NT2/D1 (cell line): ENCODE results near the gene WASL.
"Not testable (repeated sequence)": the region's sequence is repeated elsewhere in the genome, so short reads cannot be mapped to it uniquely, and the experiment has no call there.

ENCODE experiments used
- DNase-seq: peaks from one replicate; pipeline ENCODE4 v3.0.0-alpha.2; 2011; ENCODE audit warnings: low read depth, low spot score
- H3K27me3 ChIP-seq: 2 replicates; pipeline ENCODE4 v1.6.0; 2011; ENCODE audit warnings: mild to moderate bottlenecking; ENCODE audit not compliant: insufficient read length, insufficient read depth
- H3K36me3 ChIP-seq: 2 replicates; pipeline ENCODE4 v1.6.1; 2011; ENCODE audit warnings: mild to moderate bottlenecking, low read length, mixed read lengths; ENCODE audit not compliant: insufficient read depth, insufficient read length
- H3K4me1 ChIP-seq: 2 replicates; pipeline ENCODE4 v1.5.1; 2011; ENCODE audit not compliant: insufficient read depth, insufficient read length
- H3K4me3 ChIP-seq: 2 replicates; pipeline ENCODE4 v1.5.1; 2011; ENCODE audit warnings: low read depth; ENCODE audit not compliant: insufficient read length
- H3K9ac ChIP-seq: 2 replicates; pipeline ENCODE4 v1.6.0; 2011; ENCODE audit warnings: low read depth; ENCODE audit not compliant: insufficient read length
- H3K9me3 ChIP-seq: 2 replicates; pipeline ENCODE4 v1.5.1; 2011; ENCODE audit warnings: mild to moderate bottlenecking, low read length; ENCODE audit not compliant: insufficient read depth
- SUZ12 ChIP-seq: IDR thresholded peaks from 2 replicates; pipeline ENCODE4 v1.6.1; 2011; ENCODE audit not compliant: insufficient read length, insufficient read depth; ENCODE audit errors: extremely low read depth
- YY1 ChIP-seq: IDR thresholded peaks from 2 replicates; pipeline ENCODE4 v1.6.1; 2011; ENCODE audit not compliant: insufficient read length, insufficient read depth
- ZNF274 ChIP-seq: IDR thresholded peaks from 2 replicates; pipeline ENCODE4 v1.6.1; 2011; ENCODE audit warnings: mild to moderate bottlenecking, low read depth, low read length

The WASL gene

DNA sequence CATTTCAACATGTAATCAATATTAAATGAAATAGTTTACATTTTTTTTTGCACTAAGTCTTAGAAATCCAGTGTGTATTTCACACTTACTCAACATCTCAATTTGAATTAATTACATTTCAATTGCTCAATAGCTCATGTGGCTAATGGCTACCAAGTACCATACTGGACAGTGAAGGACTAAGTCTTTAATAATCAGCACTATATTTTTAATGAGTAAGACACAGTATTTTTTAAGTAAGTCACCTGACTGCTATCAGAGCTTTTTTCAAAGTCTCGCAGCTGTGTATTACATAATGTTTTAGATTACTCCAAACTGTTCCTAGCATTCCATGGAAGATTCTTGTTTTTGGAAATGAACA, 19.6 kb downstream of the WASL start:
- no peaks in the 10 kb centered on the region for H3K27me3 ChIP-seq
- H3K9ac ChIP-seq = no peak overlapping the region
- H3K36me3 ChIP-seq = peaks cover 2% of the 10 kb centered on the region
- no peaks in the 10 kb centered on the region for H3K4me1 ChIP-seq
- no peak for DNase-seq
- TF ChIP-seq YY1 (no peak), ZNF274 (no peak), SUZ12 (no peak)
- H3K9me3 ChIP-seq = peaks cover 7% of the 10 kb centered on the region; the same call in 1 of the 2 replicates
- H3K4me3 ChIP-seq = no peak overlapping the region

DNA sequence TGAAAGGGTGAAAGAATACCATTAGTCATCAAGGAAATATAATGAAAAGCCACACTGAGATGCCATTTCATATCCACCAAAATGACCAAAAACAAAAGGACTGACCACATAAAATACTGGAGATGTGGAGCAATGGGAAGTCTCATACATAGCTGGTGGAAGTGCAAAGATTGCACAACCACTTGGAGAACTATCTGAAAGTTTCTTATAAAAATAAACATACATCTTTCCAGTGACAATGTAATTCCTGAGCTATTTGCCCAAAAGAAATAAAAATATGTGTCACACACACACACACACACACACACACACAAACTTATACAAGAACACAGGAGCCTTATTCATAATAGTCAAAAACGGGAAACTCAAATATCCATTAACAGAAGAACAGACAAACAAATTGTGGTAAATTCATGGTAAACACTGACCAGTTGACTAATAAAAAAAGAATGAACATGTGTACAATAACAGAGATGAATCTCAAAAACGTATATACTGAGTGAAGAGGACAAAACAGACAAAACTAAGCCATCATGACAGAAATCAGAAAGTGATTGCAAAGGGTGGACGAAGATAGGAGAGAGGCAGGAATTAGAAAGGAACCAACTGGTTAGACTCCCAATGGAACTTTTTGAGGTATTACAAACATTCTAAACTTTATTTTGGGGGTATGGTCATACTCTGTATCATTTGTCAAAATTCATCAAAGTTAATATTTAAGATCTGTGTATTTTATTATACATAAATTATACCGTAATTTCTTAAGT, 21.5 kb downstream of the WASL start:
- Histone ChIP-seq H3K4me1 (no peaks in the 10 kb centered on the region), H3K9me3 (no peaks in the 10 kb centered on the region), H3K9ac (no peak overlapping the region), H3K27me3 (no peaks in the 10 kb centered on the region), H3K36me3 (peaks cover 2% of the 10 kb centered on the region), H3K4me3 (no peak overlapping the region)
- DNase-seq = no peak
- no peak for TF ChIP-seq SUZ12
- no peak for TF ChIP-seq ZNF274
- TF ChIP-seq YY1 = no peak

DNA sequence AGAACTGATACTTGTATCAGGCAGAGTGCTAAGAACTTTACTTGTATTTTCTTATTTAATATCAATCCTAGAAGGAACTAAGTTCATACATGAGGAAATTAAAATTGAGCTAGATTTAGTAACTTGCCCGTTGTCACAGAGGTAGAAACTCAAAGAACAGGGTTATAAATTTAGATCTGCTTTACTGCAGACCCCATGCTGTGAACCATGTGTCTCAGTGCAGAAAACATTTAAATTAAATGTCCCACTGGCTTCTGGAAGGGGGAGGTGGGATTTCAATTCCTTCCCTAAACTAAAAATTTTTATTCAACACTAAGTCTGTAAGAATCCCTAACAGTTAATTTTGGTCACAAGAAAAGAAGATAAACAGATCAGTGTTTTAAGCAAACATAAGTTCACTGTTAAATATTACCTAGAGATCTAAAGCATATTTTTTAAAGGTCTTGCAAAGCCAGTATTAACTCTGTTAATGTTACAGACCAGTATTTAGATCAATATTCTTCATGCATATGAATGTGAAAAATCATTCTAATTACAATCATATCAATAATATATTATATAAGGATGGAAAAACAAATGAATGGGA, 23.1 kb downstream of the WASL start:
- DNase-seq = no peak
- Histone ChIP-seq H3K36me3 (peaks cover 2% of the 10 kb centered on the region), H3K4me3 (no peak overlapping the region), H3K9ac (no peak overlapping the region), H3K9me3 (no peaks in the 10 kb centered on the region), H3K27me3 (no peaks in the 10 kb centered on the region), H3K4me1 (no peaks in the 10 kb centered on the region)
- no peak for TF ChIP-seq YY1
- no peak for TF ChIP-seq ZNF274
- TF ChIP-seq SUZ12 = no peak

DNA sequence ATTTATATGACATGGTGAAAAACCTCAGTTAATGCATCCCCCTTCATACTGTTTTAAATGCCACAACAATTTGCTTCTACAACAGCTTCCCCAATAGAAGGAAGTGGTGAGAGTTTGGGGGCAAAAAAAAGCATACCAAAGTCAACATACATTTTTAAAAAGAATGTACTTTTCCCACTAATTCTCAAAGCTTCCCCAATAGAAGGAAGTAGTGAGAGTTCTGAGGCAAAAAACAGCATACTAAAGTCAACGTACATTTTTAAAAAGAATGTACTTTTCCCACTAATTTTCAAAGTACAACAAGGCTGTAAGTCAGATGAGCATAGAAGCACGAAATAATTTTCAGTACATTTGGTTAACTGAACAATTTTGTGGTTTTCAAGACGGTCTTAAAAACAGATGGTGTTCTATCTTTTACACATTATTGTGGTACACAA, 24.0 kb downstream of the WASL start:
- Histone ChIP-seq H3K36me3 (peaks cover 2% of the 10 kb centered on the region), H3K27me3 (no peaks in the 10 kb centered on the region), H3K4me3 (no peak overlapping the region), H3K9me3 (no peaks in the 10 kb centered on the region), H3K4me1 (no peaks in the 10 kb centered on the region), H3K9ac (no peak overlapping the region)
- TF ChIP-seq YY1 (no peak), ZNF274 (no peak), SUZ12 (no peak)
- no peak for DNase-seq

DNA sequence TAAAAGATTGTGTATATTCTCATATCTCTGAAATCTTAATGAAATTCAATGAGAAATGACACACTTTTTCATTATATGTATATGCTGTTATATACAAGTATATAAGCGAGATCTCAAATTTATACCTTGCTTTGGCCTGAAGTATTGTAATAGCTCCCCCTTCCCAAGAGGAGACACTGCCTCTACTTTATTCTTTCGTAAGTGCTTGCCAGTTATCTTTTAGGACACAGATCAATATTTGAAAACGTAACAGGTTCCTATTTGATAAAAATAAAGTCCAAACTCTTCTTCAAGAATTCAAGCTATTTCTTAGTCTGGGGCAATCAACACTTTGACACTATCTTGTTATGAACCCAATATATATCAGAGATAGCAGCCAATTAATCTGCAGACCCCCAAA, 24.9 kb downstream of the WASL start:
- Histone ChIP-seq H3K4me3 (no peak overlapping the region), H3K9me3 (no peaks in the 10 kb centered on the region), H3K27me3 (no peaks in the 10 kb centered on the region), H3K4me1 (no peaks in the 10 kb centered on the region), H3K9ac (no peak overlapping the region), H3K36me3 (peaks cover 2% of the 10 kb centered on the region)
- TF ChIP-seq YY1 (no peak), ZNF274 (no peak), SUZ12 (no peak)
- DNase-seq = no peak

DNA sequence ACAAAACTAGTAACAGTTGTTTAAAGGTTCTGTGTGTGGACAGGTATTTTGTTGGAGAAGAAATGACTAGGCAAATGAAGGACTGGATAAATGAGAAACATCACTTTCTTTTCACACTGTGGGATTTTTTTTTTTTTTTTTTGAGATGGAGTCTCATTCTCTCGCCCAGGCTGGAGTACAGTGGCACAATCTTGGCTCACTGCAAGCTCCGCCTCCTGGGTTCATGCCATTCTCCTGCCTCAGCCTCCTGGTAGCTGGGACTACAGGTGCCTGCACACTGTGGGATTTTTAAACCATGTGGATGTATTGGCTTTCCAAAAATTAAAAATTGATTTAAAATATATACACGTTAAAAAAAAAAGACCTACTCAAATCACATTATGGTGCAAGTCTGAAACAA, 28.3 kb downstream of the WASL start:
- H3K9me3 ChIP-seq, H3K9ac ChIP-seq, DNase-seq, H3K4me3 ChIP-seq, H3K4me1 ChIP-seq, H3K36me3 ChIP-seq, H3K27me3 ChIP-seq: not testable (repeated sequence)

DNA sequence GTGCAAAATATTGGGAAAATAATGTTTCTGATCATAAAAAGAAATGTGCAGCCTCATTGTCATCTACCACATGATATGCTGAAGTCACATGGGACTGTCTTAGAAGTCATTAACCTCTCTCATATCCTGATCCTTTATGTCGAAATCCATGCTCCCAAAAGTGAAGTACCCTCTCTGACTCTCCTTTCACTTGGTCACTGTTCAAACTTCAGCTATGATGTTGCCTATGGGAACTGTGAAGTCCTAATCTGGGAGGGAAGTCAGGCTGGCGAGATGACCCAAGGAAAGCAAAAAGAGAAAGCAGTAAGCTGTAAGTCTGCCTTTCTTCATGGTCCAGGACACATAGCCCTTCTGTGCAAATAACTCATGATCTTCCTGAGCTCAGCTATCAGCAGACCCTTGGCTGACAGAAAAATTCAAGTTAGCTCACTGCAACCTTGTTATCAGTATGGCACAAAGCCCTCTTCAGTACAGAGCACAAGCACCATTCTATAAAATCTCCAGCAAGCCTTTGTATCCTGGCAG, 29.5 kb downstream of the WASL start:
- H3K4me1 ChIP-seq = no peaks in the 10 kb centered on the region
- TF ChIP-seq YY1 (no peak), SUZ12 (no peak), ZNF274 (no peak)
- H3K9me3 ChIP-seq = no peaks in the 10 kb centered on the region
- H3K4me3 ChIP-seq = no peak overlapping the region
- no peaks in the 10 kb centered on the region for H3K27me3 ChIP-seq
- no peaks in the 10 kb centered on the region for H3K36me3 ChIP-seq
- no peak for DNase-seq
- H3K9ac ChIP-seq = no peak overlapping the region
